Measurements from ENCODE around the gene FBXO9.

FBXO9 gene

GRCh38 chr6:53095716-53096115 is 30.5 kb downstream of the FBXO9 start:
- DNase-seq: no peak

GRCh38 chr6:53100561-53100960 is 35.4 kb downstream of the FBXO9 start:
- DNase-seq: no peak

GRCh38 chr6:53101006-53101405 is 35.8 kb downstream of the FBXO9 start:
- DNase-seq: no peak

GRCh38 chr6:53103993-53104675 is 38.9 kb downstream of the FBXO9 start:
- DNase-seq: no peak

- no peak for DNase-seq
Measured at GRCh38 chr6:53104916-53105315, 39.7 kb downstream of the FBXO9 start.

- DNase-seq: no peak
Measured at GRCh38 chr6:53107091-53107490, 41.9 kb downstream of the FBXO9 start.

- DNase-seq: no peak
Measured at GRCh38 chr6:53109612-53110011, 44.4 kb downstream of the FBXO9 start.

- no peak for DNase-seq
Measured at GRCh38 chr6:53111865-53112264, 46.7 kb downstream of the FBXO9 start.

- no peak for DNase-seq
Measured at GRCh38 chr6:53112404-53112803, 47.2 kb downstream of the FBXO9 start.

- DNase-seq: no peak
Measured at GRCh38 chr6:53112871-53113270, 47.7 kb downstream of the FBXO9 start.

GRCh38 chr6:53113742-53114141 is 48.5 kb downstream of the FBXO9 start:
- no peak for DNase-seq

- no peak for DNase-seq
Measured at GRCh38 chr6:53115113-53115512, 49.9 kb downstream of the FBXO9 start.

- no peak for DNase-seq
Measured at GRCh38 chr6:53115741-53116140, 50.5 kb downstream of the FBXO9 start.

GRCh38 chr6:53119349-53119748 is 54.1 kb downstream of the FBXO9 start:
- no peak for DNase-seq

GRCh38 chr6:53119772-53120409 is 54.7 kb downstream of the FBXO9 start:
- no peak for DNase-seq

- DNase-seq: no peak
Measured at GRCh38 chr6:53124131-53124800, 59.1 kb downstream of the FBXO9 start.

GRCh38 chr6:53125276-53125675 is 60.1 kb downstream of the FBXO9 start:
- DNase-seq: no peak

GRCh38 chr6:53128842-53129241 is 63.6 kb downstream of the FBXO9 start:
- DNase-seq: no peak

GRCh38 chr6:53130569-53131290 is 65.5 kb downstream of the FBXO9 start:
- no peak for DNase-seq

GRCh38 chr6:53133961-53134360 is 68.8 kb downstream of the FBXO9 start:
- DNase-seq: no peak

GRCh38 chr6:53134601-53135235 is 69.5 kb downstream of the FBXO9 start:
- no peak for DNase-seq

- DNase-seq: no peak
Measured at GRCh38 chr6:53136000-53136609, 70.9 kb downstream of the FBXO9 start.
